Uterus (tissue), 2 donors: ENCODE measurements around the gene SERPINA12.

Experiments
- CTCF ChIP-seq, 4 experiments: fragments of 200-600 bp in 2 of 4; fragments of 450-650 bp in 2 of 4; sonication (generic) in 2 of 4; IDR thresholded peaks; one replicate each; pipeline ENCODE4 v1.5.1; 2016 to 2019; ENCODE audit warnings: antibody characterized with exemption in 4 of 4, mild to moderate bottlenecking in 2 of 4, moderate library complexity in 1 of 4
- POLR2A ChIP-seq, 2 donors: fragments of 450-650 bp; IDR thresholded peaks; one replicate each; pipeline ENCODE4 v1.6.1; 2016; ENCODE audit warnings: antibody characterized with exemption in 2 of 2, mild to moderate bottlenecking in 1 of 2, moderate library complexity in 1 of 2

- no peak for TF ChIP-seq CTCF (IDR thresholded peaks at IDR 0.05)
- no peak for TF ChIP-seq POLR2A (IDR thresholded peaks at IDR 0.05)
These were observed 28.5 kb downstream of the SERPINA12 start for GRCh38 chr14:94480809-94481208.
